H9 (cell line): ENCODE data around the gene TMEM183A. TPM values are rescaled to one million over a fixed set of nuclear protein-coding genes. Genes with fewer than 3 reads are reported as not detected.

ENCODE experiments used
- DNase-seq: peaks from one replicate; pipeline ENCODE4 v3.0.0-alpha.2; 2017
- H2AFZ ChIP-seq: one replicate; pipeline ENCODE4 v1.6.1; 2013; ENCODE audit warnings: mild to moderate bottlenecking, low read length, control low read depth, moderate library complexity
- H2AK5ac ChIP-seq: 2 replicates; pipeline ENCODE4 v1.6.1; 2013; ENCODE audit warnings: low read length, control low read depth, mixed read lengths; ENCODE audit not compliant: insufficient read length
- H2BK120ac ChIP-seq: one replicate; pipeline ENCODE4 v1.6.1; 2013; ENCODE audit warnings: low read depth, mild to moderate bottlenecking, low read length, control low read depth, inconsistent platforms; ENCODE audit not compliant: poor library complexity, severe bottlenecking
- H2BK12ac ChIP-seq: 2 replicates; pipeline ENCODE4 v1.6.1; 2013; ENCODE audit warnings: low read length, control low read depth, mixed read lengths, low read depth; ENCODE audit not compliant: insufficient read length
- H2BK15ac ChIP-seq: 2 replicates; pipeline ENCODE4 v1.6.1; 2013; ENCODE audit warnings: low read depth, low read length, control low read depth
- H2BK20ac ChIP-seq: one replicate; pipeline ENCODE4 v1.6.1; 2013; ENCODE audit warnings: low read depth, mild to moderate bottlenecking, low read length, control low read depth, inconsistent platforms; ENCODE audit not compliant: poor library complexity, severe bottlenecking
- H2BK5ac ChIP-seq: 2 replicates; pipeline ENCODE4 v1.6.1; 2013; ENCODE audit warnings: low read length, control low read depth, mixed read lengths; ENCODE audit not compliant: insufficient read length
- H3K14ac ChIP-seq: 2 replicates; pipeline ENCODE4 v1.6.1; 2013; ENCODE audit warnings: low read length, control low read depth; ENCODE audit not compliant: insufficient read depth
- H3K18ac ChIP-seq: 2 replicates; pipeline ENCODE4 v1.6.1; 2013; ENCODE audit warnings: low read depth, mild to moderate bottlenecking, mixed read lengths, low read length, control low read depth; ENCODE audit not compliant: insufficient read length
- H3K23ac ChIP-seq: 2 replicates; pipeline ENCODE4 v1.6.1; 2013; ENCODE audit warnings: low read length, control low read depth, mixed read lengths, low read depth; ENCODE audit not compliant: insufficient read length
- H3K23me2 ChIP-seq: 2 replicates; pipeline ENCODE4 v1.6.1; 2013; ENCODE audit warnings: low read depth, mild to moderate bottlenecking, mixed read lengths, low read length, control low read depth; ENCODE audit not compliant: insufficient read length, poor library complexity, severe bottlenecking
- H3K27ac ChIP-seq: 2 replicates; pipeline ENCODE4 v1.5.1; 2013; ENCODE audit warnings: low read length, control low read depth, mixed read lengths, low read depth; ENCODE audit not compliant: insufficient read length
- H3K27me3 ChIP-seq: 2 replicates; pipeline ENCODE4 v1.6.1; 2013; ENCODE audit warnings: low read length, control low read depth, inconsistent platforms; ENCODE audit not compliant: insufficient read depth
- H3K4ac ChIP-seq: 2 replicates; pipeline ENCODE4 v1.6.1; 2013; ENCODE audit warnings: low read depth, mild to moderate bottlenecking, control low read depth, inconsistent platforms, low read length, moderate library complexity
- H3K4me1 ChIP-seq: 2 replicates; pipeline ENCODE4 v1.6.1; 2013; ENCODE audit warnings: low read length, control low read depth, inconsistent platforms; ENCODE audit not compliant: insufficient read depth
- H3K4me2 ChIP-seq: 2 replicates; pipeline ENCODE4 v1.6.1; 2013; ENCODE audit warnings: low read length, control low read depth, mixed read lengths; ENCODE audit not compliant: insufficient read length, insufficient read depth
- H3K56ac ChIP-seq: 2 replicates; pipeline ENCODE4 v1.6.1; 2013; ENCODE audit warnings: low read depth, mild to moderate bottlenecking, mixed read lengths, low read length, control low read depth; ENCODE audit not compliant: insufficient read length
- H3K79me1 ChIP-seq: 2 replicates; pipeline ENCODE4 v1.6.1; 2013; ENCODE audit warnings: low read depth, mild to moderate bottlenecking, moderate library complexity, low read length, control low read depth, inconsistent platforms; ENCODE audit not compliant: insufficient read depth, poor library complexity, severe bottlenecking
- H3K79me2 ChIP-seq: 2 replicates; pipeline ENCODE4 v1.6.1; 2013; ENCODE audit warnings: low read length, control low read depth, inconsistent platforms; ENCODE audit not compliant: insufficient read depth
- H3K9ac ChIP-seq: 2 replicates; pipeline ENCODE4 v1.6.1; 2013; ENCODE audit warnings: low read length, control low read depth, mixed read lengths; ENCODE audit not compliant: insufficient read length; ENCODE audit errors: extremely low read depth
- H3K9me3 ChIP-seq: one replicate; pipeline ENCODE4 v1.6.1; 2013; ENCODE audit warnings: low read depth, low read length, inconsistent platforms; ENCODE audit not compliant: control insufficient read depth
- H3T11ph ChIP-seq: one replicate; pipeline ENCODE4 v1.6.1; 2013; ENCODE audit warnings: mild to moderate bottlenecking, low read length, control low read depth, inconsistent platforms
- H4K20me1 ChIP-seq: one replicate; pipeline ENCODE4 v1.6.1; 2013; ENCODE audit not compliant: control insufficient read depth, insufficient read length, insufficient read depth
- H4K5ac ChIP-seq: 2 replicates; pipeline ENCODE4 v1.6.1; 2013; ENCODE audit warnings: low read depth, mild to moderate bottlenecking, mixed read lengths, low read length, control low read depth; ENCODE audit not compliant: insufficient read length
- H4K8ac ChIP-seq: replicated peaks from 2 replicates; pipeline ENCODE4 v1.6.1; 2013; ENCODE audit warnings: low read length, control low read depth, mixed read lengths, low read depth; ENCODE audit not compliant: insufficient read length
- H4K91ac ChIP-seq: 2 replicates; pipeline ENCODE4 v1.6.1; 2013; ENCODE audit warnings: low read depth, mild to moderate bottlenecking, moderate library complexity, mixed read lengths, low read length, control low read depth; ENCODE audit not compliant: insufficient read length
- H3K27ac Mint-ChIP-seq, 3 experiments: 2 replicates in 2 of 3; 3 replicates in 1 of 3; pipeline ENCODE4 v1.8.0; 2020 to 2021; ENCODE audit warnings: mixed read lengths in 3 of 3, mild to moderate bottlenecking in 1 of 3, moderate library complexity in 1 of 3
- H3K27me3 Mint-ChIP-seq: 2 replicates; pipeline ENCODE4 v1.8.0; 2021; ENCODE audit warnings: low read depth, mild to moderate bottlenecking, moderate library complexity, mixed read lengths
- H3K36me3 Mint-ChIP-seq, 3 experiments: 2 replicates in 2 of 3; 3 replicates in 1 of 3; pipeline ENCODE4 v1.8.0; 2020 to 2021; ENCODE audit warnings: low read depth in 3 of 3, mixed read lengths in 3 of 3; ENCODE audit not compliant: insufficient read depth in 1 of 3
- H3K4me1 Mint-ChIP-seq, 2 experiments: 2 replicates each; pipeline ENCODE4 v1.8.0; 2020; ENCODE audit warnings: mixed read lengths in 2 of 2
- H3K4me3 Mint-ChIP-seq, 2 experiments: 2 replicates in 1 of 2; 3 replicates in 1 of 2; pipeline ENCODE4 v1.8.0; 2020 to 2021; ENCODE audit warnings: mild to moderate bottlenecking in 2 of 2, mixed read lengths in 2 of 2, moderate library complexity in 1 of 2
- H3K9me3 Mint-ChIP-seq, 2 experiments: 2 replicates in 1 of 2; 3 replicates in 1 of 2; pipeline ENCODE4 v1.8.0; 2020; ENCODE audit warnings: mild to moderate bottlenecking in 2 of 2, mixed read lengths in 2 of 2, moderate library complexity in 1 of 2
- CTCF ChIP-seq: fragments of 200-600 bp; sonication (generic); conservative IDR thresholded peaks from 3 replicates; pipeline ENCODE4 v1.8.0; 2021; ENCODE audit warnings: antibody characterized with exemption, mild to moderate bottlenecking
- WGBS: extraction: QIAGEN DNeasy Blood & Tissue Kit; methylation state at CpG from one replicate; pipeline ENCODE4 v1.1.7; 2013; ENCODE audit warnings: missing lambda C conversion rate, low lambda C conversion rate, mixed read lengths; ENCODE audit not compliant: insufficient read length; ENCODE audit errors: extremely low coverage; 5-methylcytosine and 5-hydroxymethylcytosine counted together
- total RNA-seq: library from RNA; stranded (reverse); gene quantifications from 2 replicates; pipeline ENCODE4 v1.2.1, GENCODE V29; 2021

Gene TMEM183A
- total RNA-seq, 1 experiment from 2014 or later: 93.4 TPM

- no peak overlapping the region for H3K23ac ChIP-seq
- H3K9me3 Mint-ChIP-seq: no peaks in the 10 kb centered on the region
- no peak overlapping the region for H4K5ac ChIP-seq
- no peak overlapping the region for H2AFZ ChIP-seq
- no peak overlapping the region for H3K4ac ChIP-seq
- no peak for TF ChIP-seq CTCF
- H4K8ac ChIP-seq: no peak overlapping the region
- H3K18ac ChIP-seq: no peak overlapping the region
- H3K14ac ChIP-seq: no peak overlapping the region
- H3T11ph ChIP-seq: no peak overlapping the region
- no peak overlapping the region for H2BK5ac ChIP-seq
- H3K36me3 Mint-ChIP-seq: peaks cover 1 to 11% (median 2%) of the 10 kb centered on the region in 3 experiments; a peak in 5 of 7 replicates
- peaks cover 3% of the 10 kb centered on the region for H3K27me3 Mint-ChIP-seq
- no peak overlapping the region for H2AK5ac ChIP-seq
- no peak overlapping the region for H3K56ac ChIP-seq
- no peaks in the 10 kb centered on the region for H3K79me2 ChIP-seq
- no peaks in the 10 kb centered on the region for H3K27me3 ChIP-seq
- H3K4me3 Mint-ChIP-seq: no peak overlapping the region; a peak in 1 of 5 replicates
- no peak overlapping the region for H2BK20ac ChIP-seq
- H3K23me2 ChIP-seq: no peaks in the 10 kb centered on the region
- WGBS: no CpG with 5 or more reads among the region's 10 CpGs
- peaks cover 7% of the 10 kb centered on the region; the same call in 1 of the 2 replicates for H3K4me1 ChIP-seq
- H3K79me1 ChIP-seq: no peaks in the 10 kb centered on the region
- no peak overlapping the region for H3K9ac ChIP-seq
- peaks cover 2% of the 10 kb centered on the region for H4K20me1 ChIP-seq
- no peaks in the 10 kb centered on the region for H3K9me3 ChIP-seq
- no peak for DNase-seq
- no peak overlapping the region for H3K27ac Mint-ChIP-seq
- no peak overlapping the region for H3K27ac ChIP-seq
- H2BK15ac ChIP-seq: no peak overlapping the region
- no peak overlapping the region for H2BK12ac ChIP-seq
- H2BK120ac ChIP-seq: no peak overlapping the region
- peaks cover 18 to 23% of the 10 kb centered on the region in 2 experiments for H3K4me1 Mint-ChIP-seq
- no peak overlapping the region for H3K4me2 ChIP-seq
- H4K91ac ChIP-seq: no peak overlapping the region
Measured at GRCh38 chr1:203034422-203035110, 27.4 kb downstream of the TMEM183A start.
